Tibial artery (tissue), 4 donors: ENCODE measurements around the gene UPK1A.

ENCODE experiments used
- DNase-seq, 2 donors: peaks; one replicate each; pipeline ENCODE4 v3.0.0-alpha.2; 2019
- H3K27ac ChIP-seq, 2 donors: fragments of 200-600 bp; sonication (generic) in 1 of 2; 1 replicate in 1 of 2; 2 replicates in 1 of 2; pipeline ENCODE4 v1.5.1; 2018 to 2019; ENCODE audit warnings: mild to moderate bottlenecking in 1 of 2
- H3K27me3 ChIP-seq, 2 donors: fragments of 200-600 bp; sonication (generic) in 1 of 2; one replicate each; pipeline versions ENCODE4 v1.5.1 to v1.6.0; 2016 to 2019
- H3K36me3 ChIP-seq, 3 donors: fragments of 200-600 bp; sonication (generic) in 2 of 3; one replicate each; pipeline ENCODE4 v1.5.1; 2016 to 2019; ENCODE audit warnings: mild to moderate bottlenecking in 2 of 3
- H3K4me1 ChIP-seq, 4 donors: fragments of 200-600 bp; sonication (generic) in 2 of 4; 1 replicate in 3 of 4; 2 replicates in 1 of 4; pipeline ENCODE4 v1.5.1; 2016 to 2019
- H3K4me3 ChIP-seq, 2 donors: fragments of 200-600 bp; sonication (generic) in 1 of 2; 1 replicate in 1 of 2; 2 replicates in 1 of 2; pipeline ENCODE4 v1.5.1; 2018 to 2019; ENCODE audit warnings: mild to moderate bottlenecking in 2 of 2
- H3K9me3 ChIP-seq, 3 donors: fragments of 200-600 bp; sonication (generic) in 1 of 3; one replicate each; pipeline ENCODE4 v1.5.1; 2016 to 2019
- intact Hi-C: fragments of 100-400 bp; cut with DNase I; formaldehyde crosslinking; loops from one replicate; pipeline ENCODE4 v1.15.0; 2023; ENCODE audit warnings: low total_unique reads
- TF ChIP-seq, protein P1 (sequence below), 2 experiments: fragments of 200-600 bp in 1 of 2; fragments of 450-650 bp in 1 of 2; IDR thresholded peaks; one replicate each; pipeline ENCODE4 v1.5.1; 2017 to 2019; ENCODE audit warnings: antibody characterized with exemption in 2 of 2, mild to moderate bottlenecking in 1 of 2, moderate library complexity in 1 of 2

UPK1A gene

DNA sequence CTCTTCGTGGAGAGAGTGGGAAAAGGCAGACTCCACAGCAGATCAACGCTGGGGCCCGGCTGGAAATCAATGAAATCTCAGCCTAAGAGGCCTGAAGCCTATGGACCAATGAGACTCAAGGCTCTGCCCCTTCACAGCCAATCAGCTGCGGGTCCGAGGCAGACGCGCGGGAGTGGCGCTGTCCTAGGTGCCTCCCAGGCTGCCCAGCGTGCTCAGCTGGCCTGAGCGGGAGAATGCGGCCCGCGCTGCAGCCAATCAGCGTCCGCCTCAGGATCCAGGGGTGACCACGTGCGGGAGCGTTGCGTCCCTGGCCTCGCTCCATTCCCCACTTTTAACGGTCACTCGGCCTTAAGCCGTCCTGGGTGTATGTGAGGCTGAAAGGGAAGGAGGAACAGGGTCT is 37.9 kb downstream of the UPK1A start, which contains the start of gene ZBTB32:
ZBTB32 (plus strand) TSS at position 341 of the 400 bp plus-strand sequence. CDS start 10,069 bp downstream, outside the sequence.
- Histone ChIP-seq H3K27me3 (peaks cover 0 to 8% of the 10 kb centered on the region in 2 donors), H3K27ac (no peak within 1 kb of the TSS), H3K4me1 (peaks cover 0 to 15% (median 11%) of the 10 kb centered on the region in 4 donors), H3K36me3 (no peaks in the 10 kb centered on the region), H3K4me3 (no peak within 1 kb of the TSS), H3K9me3 (no peaks in the 10 kb centered on the region)
- DNase-seq: no peak
- TF ChIP-seq, protein P1, sequence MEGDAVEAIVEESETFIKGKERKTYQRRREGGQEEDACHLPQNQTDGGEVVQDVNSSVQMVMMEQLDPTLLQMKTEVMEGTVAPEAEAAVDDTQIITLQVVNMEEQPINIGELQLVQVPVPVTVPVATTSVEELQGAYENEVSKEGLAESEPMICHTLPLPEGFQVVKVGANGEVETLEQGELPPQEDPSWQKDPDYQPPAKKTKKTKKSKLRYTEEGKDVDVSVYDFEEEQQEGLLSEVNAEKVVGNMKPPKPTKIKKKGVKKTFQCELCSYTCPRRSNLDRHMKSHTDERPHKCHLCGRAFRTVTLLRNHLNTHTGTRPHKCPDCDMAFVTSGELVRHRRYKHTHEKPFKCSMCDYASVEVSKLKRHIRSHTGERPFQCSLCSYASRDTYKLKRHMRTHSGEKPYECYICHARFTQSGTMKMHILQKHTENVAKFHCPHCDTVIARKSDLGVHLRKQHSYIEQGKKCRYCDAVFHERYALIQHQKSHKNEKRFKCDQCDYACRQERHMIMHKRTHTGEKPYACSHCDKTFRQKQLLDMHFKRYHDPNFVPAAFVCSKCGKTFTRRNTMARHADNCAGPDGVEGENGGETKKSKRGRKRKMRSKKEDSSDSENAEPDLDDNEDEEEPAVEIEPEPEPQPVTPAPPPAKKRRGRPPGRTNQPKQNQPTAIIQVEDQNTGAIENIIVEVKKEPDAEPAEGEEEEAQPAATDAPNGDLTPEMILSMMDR (IDR thresholded peaks at IDR 0.05): no peak
- intact Hi-C loops: no loop called here

DNA sequence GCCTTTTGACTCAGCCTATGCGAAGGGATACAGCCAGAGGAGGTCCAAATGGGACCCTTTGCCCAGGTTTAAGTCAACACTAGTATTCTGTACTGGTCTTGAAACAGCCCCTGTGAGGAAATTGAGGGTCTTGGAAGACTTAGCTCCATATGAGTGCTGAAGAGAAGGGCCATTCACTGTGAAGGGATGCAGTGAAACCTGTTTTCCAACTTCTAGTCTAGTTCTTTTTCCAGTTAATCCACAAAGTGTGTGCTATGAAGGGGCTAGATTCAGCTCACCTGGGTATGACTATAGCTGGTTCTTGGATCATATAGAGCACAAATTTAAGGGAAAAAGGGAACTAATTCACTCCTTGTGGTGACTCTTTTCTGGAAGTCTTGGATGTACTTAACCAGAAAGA is 42.1 kb downstream of the UPK1A start:
- TF ChIP-seq, protein P1 (IDR thresholded peaks at IDR 0.05): no peak
- peaks cover 0 to under 1% (median 0%) of the 10 kb centered on the region in 4 donors for H3K4me1 ChIP-seq
- no peaks in the 10 kb centered on the region for H3K9me3 ChIP-seq
- H3K27ac ChIP-seq: no peak overlapping the region
- H3K4me3 ChIP-seq: no peak overlapping the region
- intact Hi-C loops: no loop called here
- DNase-seq: no peak
- H3K27me3 ChIP-seq: peaks cover 0 to 8% of the 10 kb centered on the region in 2 donors
- no peaks in the 10 kb centered on the region for H3K36me3 ChIP-seq

DNA sequence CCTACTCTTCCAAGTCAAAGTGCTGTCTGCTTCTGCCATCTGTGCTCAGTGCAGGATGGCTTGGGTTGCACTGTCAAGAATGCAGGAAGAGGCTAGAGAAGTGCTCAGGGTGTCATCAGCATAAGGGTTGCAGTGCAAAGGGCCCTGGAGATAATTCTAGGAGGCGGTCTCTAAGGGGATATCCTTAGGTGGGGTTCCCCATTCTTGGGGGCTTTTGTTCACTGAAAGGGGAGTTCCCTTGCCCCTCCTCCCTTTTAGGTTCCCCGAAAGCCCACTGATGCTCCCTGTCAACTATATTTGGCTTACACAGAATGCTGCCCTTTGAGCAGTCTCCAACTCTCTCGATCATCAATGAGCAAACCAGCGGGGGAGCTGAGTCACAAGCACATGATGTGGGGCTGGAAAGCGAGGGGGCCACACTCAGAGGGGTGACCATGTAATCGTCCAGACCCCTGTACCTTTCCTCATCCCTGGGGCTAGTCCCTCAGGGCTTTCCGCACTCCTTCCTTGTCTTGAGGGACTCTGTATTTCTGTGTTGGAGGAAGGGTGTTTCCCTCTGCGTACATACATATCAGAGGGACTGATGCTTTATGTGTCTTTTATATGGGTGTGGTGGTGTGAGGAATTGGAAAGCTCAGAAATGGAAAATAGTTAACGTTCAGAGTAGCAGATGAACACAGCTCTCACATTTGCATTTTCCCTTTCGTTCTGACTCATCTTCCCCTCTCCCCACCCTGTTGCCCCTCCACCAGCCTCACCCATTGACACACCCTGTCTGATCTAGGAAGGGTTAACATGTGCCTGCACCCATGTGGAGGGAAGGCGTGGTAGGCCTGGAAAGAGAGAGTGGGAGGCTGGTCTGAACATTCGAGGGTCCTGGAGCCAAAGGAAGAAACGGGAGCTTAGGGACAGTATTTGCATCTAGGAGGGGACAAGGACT is 44.7 kb downstream of the UPK1A start:
- Histone ChIP-seq H3K27ac (no peak overlapping the region), H3K9me3 (no peaks in the 10 kb centered on the region), H3K36me3 (no peaks in the 10 kb centered on the region), H3K27me3 (no peaks in the 10 kb centered on the region), H3K4me1 (peaks cover 0 to 10% (median 7%) of the 10 kb centered on the region in 4 donors), H3K4me3 (no peak overlapping the region)
- intact Hi-C loops: loop anchor here (10.0 kb wide), 1 partner anchor 586 kb away; no protein-coding TSS in a partner anchor
- TF ChIP-seq, protein P1 (IDR thresholded peaks at IDR 0.05): no peak
- DNase-seq: no peak

DNA sequence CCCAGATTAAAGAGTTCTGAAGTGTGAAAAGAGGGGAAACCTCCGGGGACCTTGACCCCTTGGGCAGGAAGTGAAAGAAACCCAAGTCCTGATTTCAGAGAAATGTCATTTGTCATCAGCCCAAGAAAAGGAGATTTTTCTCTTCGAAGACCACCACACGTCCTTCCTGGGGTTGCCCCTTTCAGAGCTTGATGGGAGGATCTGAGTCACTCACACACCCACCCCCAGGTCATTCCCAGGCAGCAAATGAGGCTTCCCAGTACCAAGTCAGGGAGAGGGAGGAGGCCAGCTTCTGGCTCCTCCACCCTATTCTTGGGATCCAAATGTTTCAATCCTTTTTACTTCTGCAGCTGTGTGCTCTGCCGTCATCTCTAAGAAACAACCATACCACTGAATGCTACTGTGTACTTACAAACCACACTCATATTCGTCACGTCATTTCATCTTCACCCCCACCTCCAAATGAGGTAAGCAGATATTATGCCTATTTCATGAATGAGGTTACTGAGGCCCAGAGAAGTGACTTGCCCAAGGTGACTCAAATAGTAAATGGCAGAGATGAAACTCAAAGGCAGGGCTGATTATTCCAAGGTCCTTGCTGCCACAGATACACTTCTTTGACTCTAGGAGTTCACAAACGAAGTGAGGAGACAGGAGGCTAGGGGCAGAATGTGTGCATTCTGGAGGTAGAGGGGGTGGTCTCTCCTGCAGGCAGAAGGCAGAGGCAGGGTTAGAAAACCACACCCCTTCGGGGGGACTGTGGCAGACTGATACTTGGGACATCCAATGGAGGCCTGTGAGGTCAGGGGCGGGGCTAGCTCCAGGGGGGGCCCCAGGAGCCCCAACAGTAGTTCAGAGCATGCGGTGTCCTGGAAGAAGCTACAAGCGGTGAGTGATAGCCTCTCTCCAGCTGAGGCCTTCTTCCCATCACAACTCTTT is 46.5 kb downstream of the UPK1A start:
- Histone ChIP-seq H3K36me3 (no peaks in the 10 kb centered on the region), H3K27me3 (no peaks in the 10 kb centered on the region), H3K4me3 (no peak overlapping the region), H3K9me3 (no peaks in the 10 kb centered on the region), H3K4me1 (peaks cover 0 to 16% (median 9%) of the 10 kb centered on the region in 4 donors), H3K27ac (no peak overlapping the region)
- intact Hi-C loops: loop anchor here (10.0 kb wide), 1 partner anchor 588 kb away; no protein-coding TSS in a partner anchor
- TF ChIP-seq, protein P1 (IDR thresholded peaks at IDR 0.05): no peak
- DNase-seq: no peak

DNA sequence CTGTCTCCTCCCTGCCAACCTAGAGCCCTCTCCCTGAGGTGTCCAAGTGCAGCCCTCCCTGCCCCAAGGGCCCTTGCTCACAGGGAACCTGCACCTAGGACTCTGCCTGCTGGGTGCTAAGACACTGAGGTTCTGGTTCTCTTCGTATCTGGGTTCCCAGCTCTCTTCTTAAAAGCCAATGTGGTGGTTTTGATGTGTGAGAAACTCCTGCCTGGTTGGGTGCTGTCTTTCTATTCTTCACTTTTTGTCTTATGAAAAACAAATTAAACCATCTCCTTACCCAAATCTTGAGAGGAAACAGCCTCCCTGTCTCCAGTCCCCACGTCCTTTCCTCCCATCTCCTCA is 47.2 kb downstream of the UPK1A start:
- DNase-seq: no peak
- Histone ChIP-seq H3K4me3 (no peak overlapping the region), H3K9me3 (no peaks in the 10 kb centered on the region), H3K36me3 (no peaks in the 10 kb centered on the region), H3K27ac (no peak overlapping the region), H3K4me1 (peaks cover 0 to 16% (median 9%) of the 10 kb centered on the region in 4 donors), H3K27me3 (no peaks in the 10 kb centered on the region)
- TF ChIP-seq, protein P1 (IDR thresholded peaks at IDR 0.05): no peak
- intact Hi-C loops: loop anchor here (10.0 kb wide), 1 partner anchor 589 kb away; no protein-coding TSS in a partner anchor
